Stimulated activated CD4-positive, alpha-beta T cell treated with anti-CD3 and anti-CD28 coated beads, Interleukin-12 subunit alpha, Interleukin-12 subunit beta, amount 100 ng/mL, for 48 hours (primary cell): Measurements from ENCODE around the gene GRM8.
A peak's percentile ranks its signal among the peaks of the same experiment; 100 is the strongest.

ENCODE experiments used
- DNase-seq, 3 donors: peaks; one replicate each; pipeline ENCODE4 v3.0.0-alpha.2; 2020; ENCODE audit warnings: low read depth in 2 of 3, low spot score in 1 of 3

Gene GRM8

GRCh38 chr7:127151379-127151778, 101.4 kb downstream of the GRM8 start:
- no peak for DNase-seq

GRCh38 chr7:127150543-127150942, 102.2 kb downstream of the GRM8 start:
- DNase-seq: no peak

- DNase-seq: no peak
These were observed 105.8 kb downstream of the GRM8 start for GRCh38 chr7:127146746-127147536.

GRCh38 chr7:127137146-127137545, 115.6 kb downstream of the GRM8 start:
- DNase-seq: no peak

GRCh38 chr7:127135871-127136485, 116.8 kb downstream of the GRM8 start:
- no peak for DNase-seq

GRCh38 chr7:127123220-127123619, 129.5 kb downstream of the GRM8 start:
- DNase-seq: no peak

GRCh38 chr7:127119517-127119916, 133.2 kb downstream of the GRM8 start:
- no peak for DNase-seq

GRCh38 chr7:127114742-127115265, 137.9 kb downstream of the GRM8 start:
- DNase-seq: no peak

- DNase-seq: peak in 1 of 3 donors; percentile 38
These were observed 145.1 kb downstream of the GRM8 start for GRCh38 chr7:127107601-127108007.

GRCh38 chr7:127093340-127093739, 159.4 kb downstream of the GRM8 start:
- DNase-seq: no peak

GRCh38 chr7:127091620-127092019, 161.1 kb downstream of the GRM8 start:
- no peak for DNase-seq

- no peak for DNase-seq
These were observed 163.6 kb downstream of the GRM8 start for GRCh38 chr7:127089146-127089545.

- DNase-seq: no peak
These were observed 171.2 kb downstream of the GRM8 start for GRCh38 chr7:127081539-127081938.

- no peak for DNase-seq
These were observed 172.2 kb downstream of the GRM8 start for GRCh38 chr7:127080576-127080975.

GRCh38 chr7:127066974-127067373, 185.8 kb downstream of the GRM8 start:
- no peak for DNase-seq

GRCh38 chr7:127059475-127059874, 193.3 kb downstream of the GRM8 start:
- DNase-seq: no peak

- DNase-seq: no peak
These were observed 194.8 kb downstream of the GRM8 start for GRCh38 chr7:127057918-127058317.

- no peak for DNase-seq
These were observed 196.5 kb downstream of the GRM8 start for GRCh38 chr7:127056202-127056601.

- DNase-seq: no peak
These were observed 205.2 kb downstream of the GRM8 start for GRCh38 chr7:127047521-127047920.

- DNase-seq: no peak
These were observed 210.9 kb downstream of the GRM8 start for GRCh38 chr7:127041689-127042452.

- DNase-seq: no peak
These were observed 212.7 kb downstream of the GRM8 start for GRCh38 chr7:127040042-127040441.

GRCh38 chr7:127039541-127039940, 213.2 kb downstream of the GRM8 start:
- no peak for DNase-seq
